OCI-LY1 (cell line): ENCODE results near the gene COLQ.

Experiments
- CTCF ChIP-seq: fragments of 200-600 bp; sonication (generic), shearing (Covaris generic); IDR thresholded peaks from 2 replicates; pipeline ENCODE4 v1.5.1; 2017; ENCODE audit warnings: mild to moderate bottlenecking, antibody characterized with exemption, low read length, moderate library complexity, mixed read lengths
- EZH2 ChIP-seq: fragments of 200-600 bp; sonication (generic), shearing (Covaris generic); IDR thresholded peaks from 2 replicates; pipeline ENCODE4 v1.8.0; 2017; ENCODE audit warnings: borderline replicate concordance, mixed run types, mild to moderate bottlenecking, antibody characterized with exemption, low read length, moderate library complexity, mixed read lengths

GRCh38 chr3:15431256-15431837 lies 90.2 kb downstream of the COLQ start:
- no peak for TF ChIP-seq CTCF
- TF ChIP-seq EZH2: no peak
